Activated T-cell treated with anti-CD3 and anti-CD28 coated beads, Interleukin-2, amount 50 U/mL, for 72 hours (primary cell): Measurements from ENCODE around the gene PPP2R3C. TPM values are rescaled to one million over a fixed set of nuclear protein-coding genes. Genes with fewer than 3 reads are reported as not detected.
"Not testable (repeated sequence)": the region's sequence is repeated elsewhere in the genome, so short reads cannot be mapped to it uniquely, and the experiment has no call there.

Experiments used
- ATAC-seq, 2 donors: fragments of 150-1000 bp; cut with Tn5 transposase; replicated peaks in 1 of 2; 2 replicates each; pipeline ENCODE4 v1.10.0; 2021; ENCODE audit warnings: moderate library complexity in 2 of 2, mild to moderate bottlenecking in 1 of 2
- DNase-seq, 2 donors: peaks; one replicate each; pipeline ENCODE4 v3.0.0; 2021 to 2022; ENCODE audit warnings: mixed read lengths in 1 of 2
- H3K27ac Mint-ChIP-seq: one replicate; pipeline ENCODE4 v1.8.0; 2022; ENCODE audit warnings: mild to moderate bottlenecking, moderate library complexity, mixed read lengths
- H3K27me3 Mint-ChIP-seq: one replicate; pipeline ENCODE4 v1.8.0; 2022; ENCODE audit warnings: low read depth, mixed read lengths
- H3K36me3 Mint-ChIP-seq, 2 donors: one replicate each; pipeline ENCODE4 v1.8.0; 2022; ENCODE audit warnings: mixed read lengths in 2 of 2, mild to moderate bottlenecking in 1 of 2; ENCODE audit not compliant: insufficient read depth in 2 of 2
- H3K4me1 Mint-ChIP-seq: one replicate; pipeline ENCODE4 v1.8.0; 2022; ENCODE audit warnings: low read depth, mixed read lengths
- H3K4me3 Mint-ChIP-seq, 2 donors: one replicate each; pipeline ENCODE4 v1.8.0; 2022; ENCODE audit warnings: mild to moderate bottlenecking in 2 of 2, mixed read lengths in 2 of 2, moderate library complexity in 2 of 2
- H3K9me3 Mint-ChIP-seq, 2 donors: one replicate each; pipeline ENCODE4 v1.8.0; 2022; ENCODE audit warnings: mixed read lengths in 2 of 2
- total RNA-seq, 2 donors: library from RNA; stranded (reverse); gene quantifications; one replicate each; pipeline ENCODE4 v1.2.3, GENCODE V29; 2022

Gene PPP2R3C
- total RNA-seq = 10 to 100 TPM; 66.5 to 83.7 TPM

- peak within 1 kb of the TSS; percentile 98 for H3K27ac Mint-ChIP-seq
- H3K36me3 Mint-ChIP-seq = peaks cover 10 to 16% of the 10 kb centered on the region in 2 donors
- H3K4me3 Mint-ChIP-seq = peak within 1 kb of the TSS; percentile 94
- H3K9me3 Mint-ChIP-seq = no peaks in the 10 kb centered on the region
- peak; percentile 87 to 92 for DNase-seq
- peaks cover 72% of the 10 kb centered on the region for H3K4me1 Mint-ChIP-seq
- no peaks in the 10 kb centered on the region for H3K27me3 Mint-ChIP-seq
- peak; percentile 89 to 90 for ATAC-seq
These were observed at the start of gene PPP2R3C, which contains the start of gene PRORP for GRCh38 chr14:35121887-35122695. Gene PPP2R3C (minus strand): TSS chr14:35121990. CDS start chr14:35121959, 31 bp downstream. Gene PRORP (plus strand): TSS chr14:35122552. CDS start chr14:35123246, 694 bp downstream.

- H3K36me3 Mint-ChIP-seq = peaks cover 9 to 14% of the 10 kb centered on the region in 2 donors
- H3K4me1 Mint-ChIP-seq = peaks cover 1% of the 10 kb centered on the region
- no peak overlapping the region for H3K27ac Mint-ChIP-seq
These were observed 45.7 kb upstream of the PPP2R3C start for GRCh38 chr14:35167496-35167895.

GRCh38 chr14:35164849-35165248 lies 43.1 kb upstream of the PPP2R3C start:
- Mint-ChIP-seq H3K27ac (peak overlapping the region; percentile 37), H3K36me3 (peaks cover 5 to 10% of the 10 kb centered on the region in 2 donors), H3K4me3 (no peak overlapping the region)

More at GRCh38 chr14:35167496-35167895, 45.7 kb upstream of the PPP2R3C start:
- peaks cover 4 to 5% of the 10 kb centered on the region in 2 donors for H3K9me3 Mint-ChIP-seq
- ATAC-seq (no peak), DNase-seq (no peak)
- no peak overlapping the region for H3K4me3 Mint-ChIP-seq
- no peaks in the 10 kb centered on the region for H3K27me3 Mint-ChIP-seq

GRCh38 chr14:35163384-35163783 lies 41.6 kb upstream of the PPP2R3C start:
- H3K36me3 Mint-ChIP-seq = peaks cover 6 to 15% of the 10 kb centered on the region in 2 donors
- DNase-seq (no peak), ATAC-seq (no peak)
- H3K4me1 Mint-ChIP-seq = peaks cover 39% of the 10 kb centered on the region
- no peak overlapping the region for H3K27ac Mint-ChIP-seq
- H3K9me3 Mint-ChIP-seq = no peaks in the 10 kb centered on the region
- H3K4me3 Mint-ChIP-seq = no peak overlapping the region
- H3K27me3 Mint-ChIP-seq = no peaks in the 10 kb centered on the region

More at GRCh38 chr14:35164849-35165248, 43.1 kb upstream of the PPP2R3C start:
- DNase-seq (no peak), ATAC-seq (no peak)
- peaks cover 28% of the 10 kb centered on the region for H3K4me1 Mint-ChIP-seq
- H3K9me3 Mint-ChIP-seq = peaks cover 4% of the 10 kb centered on the region in 2 donors
- H3K27me3 Mint-ChIP-seq = no peaks in the 10 kb centered on the region

DNA sequence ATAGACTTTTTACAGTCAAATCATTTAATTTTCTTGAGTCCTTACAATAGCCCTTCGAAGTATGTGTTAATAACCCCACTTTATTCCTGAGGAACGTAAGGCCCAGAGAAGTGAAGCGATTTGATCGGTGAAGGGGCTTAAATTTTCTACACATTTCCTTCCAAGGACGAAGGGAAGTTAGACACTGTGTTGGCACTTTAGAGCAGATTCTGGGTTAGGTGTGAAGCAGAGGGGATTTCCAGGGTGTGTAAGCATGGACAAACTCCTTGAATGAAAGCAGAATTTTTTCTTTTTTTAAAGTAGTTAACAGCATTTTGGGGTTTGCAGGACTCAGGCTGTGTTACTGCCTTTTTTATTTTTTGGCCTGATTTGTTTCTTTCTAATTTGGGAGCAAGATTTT lies 39.4 kb upstream of the PPP2R3C start:
- H3K27ac Mint-ChIP-seq = peak overlapping the region; percentile 25
- peaks cover 6 to 18% of the 10 kb centered on the region in 2 donors for H3K36me3 Mint-ChIP-seq
- H3K4me3 Mint-ChIP-seq = peak overlapping the region; percentile 2 to 81
- H3K27me3 Mint-ChIP-seq = no peaks in the 10 kb centered on the region
- H3K9me3 Mint-ChIP-seq = no peaks in the 10 kb centered on the region
- ATAC-seq (peak; percentile 69 to 72), DNase-seq (peak; percentile 24 to 36)
- H3K4me1 Mint-ChIP-seq = peaks cover 43% of the 10 kb centered on the region

GRCh38 chr14:35159742-35160409 lies 38.1 kb upstream of the PPP2R3C start:
- no peak for DNase-seq
- H3K27me3 Mint-ChIP-seq = no peaks in the 10 kb centered on the region
- H3K4me1 Mint-ChIP-seq = peaks cover 50% of the 10 kb centered on the region
- peak overlapping the region; percentile 49 to 57 for H3K4me3 Mint-ChIP-seq
- H3K36me3 Mint-ChIP-seq = peaks cover 6 to 18% of the 10 kb centered on the region in 2 donors
- peak; percentile 79 to 91 for ATAC-seq
- no peaks in the 10 kb centered on the region for H3K9me3 Mint-ChIP-seq
- H3K27ac Mint-ChIP-seq = peak overlapping the region; percentile 25

DNA sequence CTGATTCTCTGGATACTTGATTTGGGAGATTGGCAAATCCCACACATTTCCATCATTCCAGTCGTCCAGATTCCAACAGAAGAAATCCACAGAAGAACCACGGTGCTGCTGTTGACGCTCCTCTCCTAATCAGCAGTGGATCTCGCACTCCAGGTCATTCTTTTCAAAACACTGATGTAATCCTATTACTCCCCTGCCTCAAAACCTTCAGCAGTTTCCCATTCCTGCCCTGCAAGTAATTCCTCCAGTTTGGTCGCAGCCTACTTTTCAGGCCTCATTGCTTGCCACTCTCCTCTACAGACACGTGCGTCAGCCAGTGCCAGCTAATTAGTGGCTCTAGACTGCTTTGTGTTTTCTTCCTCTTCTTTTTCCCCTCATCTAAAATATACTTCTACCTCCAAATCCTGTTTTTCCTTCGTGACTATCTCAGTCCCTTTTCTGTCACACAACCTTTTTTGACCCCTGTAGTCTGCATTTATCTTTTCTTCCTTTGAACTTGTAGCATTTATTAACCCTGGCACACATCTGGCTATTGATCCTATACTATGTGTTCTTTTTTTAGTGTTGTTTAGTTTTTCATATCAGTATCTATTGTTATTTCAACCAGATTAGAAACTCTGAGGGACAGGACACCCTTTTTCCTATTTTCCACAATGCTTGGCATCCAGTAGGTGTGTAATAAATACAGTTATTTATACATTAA lies 37.3 kb upstream of the PPP2R3C start:
- H3K4me1 Mint-ChIP-seq = peaks cover 56% of the 10 kb centered on the region
- peak overlapping the region; percentile 25 for H3K27ac Mint-ChIP-seq

DNA sequence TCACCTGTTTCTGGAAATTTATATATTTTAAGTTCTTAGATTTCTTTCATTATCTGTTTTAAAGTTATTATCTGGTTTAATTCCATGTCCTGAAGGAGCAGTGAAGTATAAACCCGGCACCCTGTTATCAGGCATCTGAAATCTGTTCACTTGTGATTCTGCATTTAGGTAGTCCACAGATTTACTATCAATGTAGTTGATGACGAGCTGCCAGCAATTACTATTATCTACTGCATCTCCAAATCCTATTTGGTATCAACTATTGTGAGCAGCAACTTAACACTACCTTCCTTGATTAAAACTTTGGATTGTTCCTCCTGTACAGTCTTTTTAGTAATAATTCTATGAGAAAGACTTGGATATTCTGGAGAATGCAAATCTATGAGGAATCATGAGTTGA lies 36.7 kb upstream of the PPP2R3C start:
- no peak for DNase-seq
- H3K4me3 Mint-ChIP-seq = no peak overlapping the region
- H3K27ac Mint-ChIP-seq = peak overlapping the region; percentile 20
- no peak for ATAC-seq
- peaks cover 58% of the 10 kb centered on the region for H3K4me1 Mint-ChIP-seq
- peaks cover 6 to 18% of the 10 kb centered on the region in 2 donors for H3K36me3 Mint-ChIP-seq
- no peaks in the 10 kb centered on the region for H3K27me3 Mint-ChIP-seq
- no peaks in the 10 kb centered on the region for H3K9me3 Mint-ChIP-seq

More for the DNA sequence above, 37.3 kb upstream of the PPP2R3C start:
- no peaks in the 10 kb centered on the region for H3K27me3 Mint-ChIP-seq
- H3K4me3 Mint-ChIP-seq = no peak overlapping the region
- H3K36me3 Mint-ChIP-seq = peaks cover 6 to 18% of the 10 kb centered on the region in 2 donors
- no peaks in the 10 kb centered on the region for H3K9me3 Mint-ChIP-seq
- DNase-seq = no peak
- ATAC-seq = no peak

DNA sequence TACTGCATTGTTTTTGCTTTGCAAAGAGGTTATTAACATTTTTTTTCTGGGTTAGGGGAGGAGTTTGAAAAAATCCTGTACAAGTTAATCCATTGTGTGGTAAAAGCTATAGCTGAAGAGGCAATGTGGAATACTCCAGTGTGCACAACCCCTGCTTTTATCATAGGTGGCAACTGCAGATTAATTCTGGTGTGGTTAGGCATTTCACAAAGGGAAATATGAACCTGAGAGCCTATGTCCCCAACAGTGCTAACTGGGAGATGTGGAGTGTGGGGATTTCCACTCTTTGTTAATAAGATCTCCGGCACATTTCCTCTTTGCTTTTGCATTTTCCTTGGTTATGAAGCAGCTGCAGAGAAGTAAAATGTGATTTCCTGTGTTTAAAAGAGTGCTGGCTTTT lies 34.2 kb upstream of the PPP2R3C start:
- Mint-ChIP-seq H3K27me3 (no peaks in the 10 kb centered on the region), H3K9me3 (no peaks in the 10 kb centered on the region), H3K4me3 (peak overlapping the region in 1 of 2 donors; percentile 19), H3K4me1 (peaks cover 42% of the 10 kb centered on the region), H3K27ac (peak overlapping the region; percentile 18), H3K36me3 (peaks cover 6 to 23% of the 10 kb centered on the region in 2 donors)
- no peak for ATAC-seq
- no peak for DNase-seq

DNA sequence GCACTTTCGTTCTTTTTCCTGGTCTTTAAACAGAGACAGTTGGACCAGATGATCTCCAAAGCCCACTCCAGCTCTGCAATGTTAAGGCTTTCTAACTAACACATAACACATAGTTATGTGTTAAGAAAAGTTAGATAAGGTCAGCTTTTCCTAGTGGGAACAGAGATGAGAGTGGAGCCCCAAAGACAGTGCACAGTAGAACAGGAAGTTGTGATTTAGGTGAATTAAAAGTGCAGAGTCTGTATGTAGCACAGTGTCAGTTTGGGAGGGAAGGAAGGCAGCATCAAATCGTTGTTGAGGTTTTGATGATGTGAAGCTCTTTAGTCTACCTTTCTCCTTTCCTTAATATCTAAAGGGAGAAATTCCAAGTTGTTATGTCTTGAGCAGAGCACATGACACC lies 32.2 kb upstream of the PPP2R3C start:
- H3K4me1 Mint-ChIP-seq = peaks cover 36% of the 10 kb centered on the region
- no peak overlapping the region for H3K27ac Mint-ChIP-seq
- H3K27me3 Mint-ChIP-seq = no peaks in the 10 kb centered on the region
- peaks cover 3 to 12% of the 10 kb centered on the region in 2 donors for H3K36me3 Mint-ChIP-seq
- H3K9me3 Mint-ChIP-seq = no peaks in the 10 kb centered on the region
- no peak for ATAC-seq
- no peak overlapping the region for H3K4me3 Mint-ChIP-seq
- DNase-seq = no peak

DNA sequence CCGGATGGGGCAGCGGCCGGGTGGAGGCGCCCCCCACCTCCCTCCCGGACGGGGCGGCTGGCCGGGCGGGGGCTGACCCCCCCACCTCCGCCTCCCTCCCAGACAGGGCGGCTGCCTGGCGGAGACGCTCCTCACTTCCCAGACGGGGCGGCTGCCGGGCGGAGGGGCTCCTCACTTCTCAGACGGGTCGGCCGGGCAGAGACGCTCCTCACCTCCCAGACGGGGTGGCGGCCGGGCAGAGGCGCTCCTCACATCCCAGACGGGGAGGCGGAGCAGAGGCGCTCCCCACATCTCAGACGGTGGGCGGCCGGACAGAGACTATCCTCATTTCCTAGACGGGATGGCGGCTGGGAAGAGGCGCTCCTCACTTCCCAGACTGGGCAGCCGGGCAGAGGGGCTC lies 30.7 kb upstream of the PPP2R3C start:
- not testable (repeated sequence) for H3K36me3 Mint-ChIP-seq, H3K27me3 Mint-ChIP-seq, H3K9me3 Mint-ChIP-seq, DNase-seq, H3K4me3 Mint-ChIP-seq, ATAC-seq, H3K27ac Mint-ChIP-seq
- H3K4me1 Mint-ChIP-seq = peaks cover 33% of the 10 kb centered on the region

DNA sequence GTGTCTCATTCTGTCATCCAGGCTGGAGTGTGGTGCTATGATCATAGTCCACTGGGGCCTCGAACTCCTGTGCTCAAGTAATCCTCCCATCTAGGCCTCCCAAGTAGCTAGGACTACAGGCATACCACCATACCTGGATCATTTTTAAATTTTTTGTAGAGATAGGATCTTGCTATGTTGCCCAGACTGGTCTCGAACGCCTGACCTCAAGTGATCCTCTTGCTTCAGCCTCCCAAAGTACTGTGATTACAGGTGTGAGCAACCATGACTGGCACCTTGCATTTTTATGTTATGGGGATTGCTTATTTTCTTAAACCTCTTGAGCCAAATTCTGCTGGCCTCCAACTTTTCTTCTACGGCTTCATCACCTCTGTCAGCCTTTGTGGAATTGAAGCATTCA lies 27.4 kb upstream of the PPP2R3C start:
- Mint-ChIP-seq H3K27ac (no peak overlapping the region), H3K36me3 (peaks cover 2 to 7% of the 10 kb centered on the region in 2 donors), H3K27me3 (no peaks in the 10 kb centered on the region), H3K9me3 (no peaks in the 10 kb centered on the region), H3K4me1 (peaks cover 26% of the 10 kb centered on the region), H3K4me3 (no peak overlapping the region)
- no peak for ATAC-seq
- DNase-seq = no peak

DNA sequence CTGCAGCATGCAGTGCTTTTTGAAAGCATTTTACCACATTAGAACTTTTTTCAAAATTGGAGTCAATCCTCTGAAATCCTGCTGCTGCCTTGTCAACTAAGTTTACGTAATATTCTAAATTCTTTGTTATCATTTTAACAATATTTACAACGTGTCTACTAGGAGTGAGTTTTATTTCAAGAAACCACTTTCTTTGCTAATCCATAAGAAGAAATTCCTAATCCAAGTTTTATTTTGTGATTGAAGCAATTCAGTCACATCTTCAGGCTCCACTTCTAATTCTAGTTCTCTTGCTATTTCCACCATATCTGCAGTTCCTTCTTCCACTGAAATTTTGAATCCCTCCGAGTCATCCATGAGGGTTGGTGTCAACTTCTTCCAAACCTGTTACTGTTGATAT lies 25.9 kb upstream of the PPP2R3C start:
- H3K4me1 Mint-ChIP-seq = peaks cover 26% of the 10 kb centered on the region
- no peak overlapping the region for H3K4me3 Mint-ChIP-seq
- no peaks in the 10 kb centered on the region for H3K9me3 Mint-ChIP-seq
- H3K27me3 Mint-ChIP-seq = no peaks in the 10 kb centered on the region
- no peak overlapping the region for H3K27ac Mint-ChIP-seq
- DNase-seq (no peak), ATAC-seq (no peak)
- H3K36me3 Mint-ChIP-seq = peaks cover 2 to 7% of the 10 kb centered on the region in 2 donors
